OCI-LY1 (cell line): ENCODE results near the gene BPHL.

Source experiments
- H2AFZ ChIP-seq: fragments of 200-600 bp; sonication (generic), shearing (Covaris generic); 2 replicates; pipeline ENCODE4 v1.6.0; 2014; ENCODE audit warnings: antibody characterized with exemption, mild to moderate bottlenecking, low read length
- H3F3A ChIP-seq: fragments of 200-600 bp; sonication (generic), shearing (Covaris generic); 2 replicates; pipeline ENCODE4 v1.6.0; 2014; ENCODE audit warnings: mild to moderate bottlenecking, antibody characterized with exemption, low read length, moderate library complexity; ENCODE audit not compliant: insufficient read depth
- H3K27ac ChIP-seq: fragments of 200-600 bp; sonication (generic); 2 replicates; pipeline ENCODE4 v1.5.1; 2014; ENCODE audit warnings: low read length, mixed run types, mild to moderate bottlenecking, low read depth; ENCODE audit not compliant: poor library complexity, severe bottlenecking
- H3K27me3 ChIP-seq: fragments of 200-600 bp; sonication (generic); 2 replicates; pipeline ENCODE4 v1.6.0; 2014; ENCODE audit warnings: antibody characterized with exemption, mild to moderate bottlenecking, low read length, moderate library complexity; ENCODE audit not compliant: insufficient read depth
- H3K36me3 ChIP-seq: fragments of 200-600 bp; sonication (generic); 2 replicates; pipeline ENCODE4 v1.6.1; 2014; ENCODE audit warnings: mild to moderate bottlenecking, antibody characterized with exemption, low read length, moderate library complexity, mixed read lengths; ENCODE audit not compliant: insufficient read depth
- H3K4me1 ChIP-seq: fragments of 200-600 bp; sonication (generic); 2 replicates; pipeline ENCODE4 v1.5.1; 2014; ENCODE audit warnings: mild to moderate bottlenecking, low read length, moderate library complexity; ENCODE audit not compliant: insufficient read depth, severe bottlenecking
- H3K4me2 ChIP-seq: fragments of 200-600 bp; sonication (generic), shearing (Covaris generic); 2 replicates; pipeline ENCODE4 v1.6.1; 2014; ENCODE audit warnings: low read length
- H3K4me3 ChIP-seq: fragments of 200-600 bp; sonication (generic); 2 replicates; pipeline ENCODE4 v1.5.1; 2014; ENCODE audit warnings: low read length, low read depth, mild to moderate bottlenecking, mixed read lengths; ENCODE audit not compliant: poor library complexity, severe bottlenecking
- H3K79me2 ChIP-seq: fragments of 200-600 bp; shearing (Covaris generic); 2 replicates; pipeline ENCODE4 v1.6.1; 2016; ENCODE audit warnings: mixed run types, low read length, mixed read lengths; ENCODE audit not compliant: insufficient read depth
- H3K9ac ChIP-seq: fragments of 200-600 bp; sonication (generic), shearing (Covaris generic); 2 replicates; pipeline ENCODE4 v1.6.1; 2014; ENCODE audit warnings: mild to moderate bottlenecking, low read length, mixed read lengths
- H3K9me2 ChIP-seq: fragments of 200-600 bp; sonication (generic), shearing (Covaris generic); 2 replicates; pipeline ENCODE4 v1.6.1; 2014; ENCODE audit warnings: low read depth, mild to moderate bottlenecking, low read length, mixed read lengths
- H3K9me3 ChIP-seq: fragments of 200-600 bp; shearing (Covaris generic); 2 replicates; pipeline ENCODE4 v1.6.1; 2014; ENCODE audit warnings: low read length, mixed read lengths
- H4K20me1 ChIP-seq: fragments of 200-600 bp; sonication (generic), shearing (Covaris generic); 2 replicates; pipeline ENCODE4 v1.6.0; 2016; ENCODE audit warnings: mild to moderate bottlenecking, low read length; ENCODE audit not compliant: insufficient read depth
- CTCF ChIP-seq: fragments of 200-600 bp; sonication (generic), shearing (Covaris generic); IDR thresholded peaks from 2 replicates; pipeline ENCODE4 v1.5.1; 2017; ENCODE audit warnings: mild to moderate bottlenecking, antibody characterized with exemption, low read length, moderate library complexity, mixed read lengths
- EZH2 ChIP-seq: fragments of 200-600 bp; sonication (generic), shearing (Covaris generic); IDR thresholded peaks from 2 replicates; pipeline ENCODE4 v1.8.0; 2017; ENCODE audit warnings: borderline replicate concordance, mixed run types, mild to moderate bottlenecking, antibody characterized with exemption, low read length, moderate library complexity, mixed read lengths

BPHL gene

GRCh38 chr6:3200682-3201081 lies 82.2 kb downstream of the BPHL start:
- H3K79me2 ChIP-seq = no peaks in the 10 kb centered on the region
- H3K4me3 ChIP-seq = no peak overlapping the region
- TF ChIP-seq CTCF (no peak), EZH2 (no peak)
- no peak overlapping the region for H3K4me2 ChIP-seq
- no peak overlapping the region for H2AFZ ChIP-seq
- no peaks in the 10 kb centered on the region for H3K4me1 ChIP-seq
- H3K27me3 ChIP-seq = no peaks in the 10 kb centered on the region; the same call in 1 of the 2 replicates
- no peaks in the 10 kb centered on the region for H3F3A ChIP-seq
- H4K20me1 ChIP-seq = no peaks in the 10 kb centered on the region
- no peak overlapping the region for H3K9ac ChIP-seq
- H3K9me2 ChIP-seq = no peaks in the 10 kb centered on the region
- no peak overlapping the region for H3K27ac ChIP-seq
- no peaks in the 10 kb centered on the region for H3K36me3 ChIP-seq
- H3K9me3 ChIP-seq = peaks cover 2% of the 10 kb centered on the region; the same call in 1 of the 2 replicates

DNA sequence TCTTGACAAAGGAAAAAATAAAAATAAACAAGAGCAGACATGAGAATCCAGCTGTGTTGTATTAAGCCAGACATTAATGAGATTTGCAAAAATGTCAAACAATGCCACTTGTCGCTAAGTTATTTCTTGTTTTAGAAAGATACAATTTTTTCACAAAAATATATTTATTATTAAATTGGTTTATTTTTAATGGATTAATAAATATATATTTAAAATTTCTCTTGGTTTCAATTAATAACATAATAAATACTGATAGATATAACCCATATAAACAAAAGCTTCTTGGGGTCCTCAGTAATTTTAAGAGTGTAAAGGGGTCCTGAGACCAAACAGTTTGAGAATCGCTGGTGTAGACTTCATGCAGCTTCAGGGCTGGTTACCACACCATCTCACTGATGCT lies 82.9 kb downstream of the BPHL start:
- Histone ChIP-seq H3F3A (no peaks in the 10 kb centered on the region), H3K79me2 (no peaks in the 10 kb centered on the region), H3K4me2 (no peak overlapping the region), H4K20me1 (no peaks in the 10 kb centered on the region), H3K9me3 (peaks cover 2% of the 10 kb centered on the region; the same call in 1 of the 2 replicates), H3K27me3 (no peaks in the 10 kb centered on the region; the same call in 1 of the 2 replicates), H2AFZ (no peak overlapping the region), H3K9me2 (no peaks in the 10 kb centered on the region), H3K36me3 (no peaks in the 10 kb centered on the region), H3K9ac (no peak overlapping the region), H3K27ac (no peak overlapping the region), H3K4me3 (no peak overlapping the region), H3K4me1 (no peaks in the 10 kb centered on the region)
- TF ChIP-seq EZH2 = no peak
- no peak for TF ChIP-seq CTCF
